ENCODE results near the gene KRTAP5-8.
"Not testable (repeated sequence)": the region's sequence is repeated elsewhere in the genome, so short reads cannot be mapped to it uniquely, and the experiment has no call there.

Gene KRTAP5-8

GRCh38 chr11:71571101-71571850 lies 33.5 kb downstream of the KRTAP5-8 start:
- not testable (repeated sequence) for DNase-seq (ENCODE audit: low read depth in 1 of 2, low spot score in 1 of 2)

- no peak for DNase-seq (ENCODE audit: low read depth in 1 of 2, low spot score in 1 of 2)
These were observed 35.0 kb downstream of the KRTAP5-8 start for GRCh38 chr11:71572811-71573210.

GRCh38 chr11:71574418-71574817 lies 36.6 kb downstream of the KRTAP5-8 start:
- no peak for DNase-seq (ENCODE audit: low read depth in 1 of 2, low spot score in 1 of 2)

- no peak for DNase-seq (ENCODE audit: low read depth in 1 of 2, low spot score in 1 of 2)
These were observed 38.0 kb downstream of the KRTAP5-8 start for GRCh38 chr11:71575723-71576424.

GRCh38 chr11:71576688-71577465 lies 39.1 kb downstream of the KRTAP5-8 start:
- DNase-seq (ENCODE audit: low read depth in 1 of 2, low spot score in 1 of 2): not testable (repeated sequence)

- DNase-seq (ENCODE audit: low read depth in 1 of 2, low spot score in 1 of 2): no peak
These were observed 39.7 kb downstream of the KRTAP5-8 start for GRCh38 chr11:71577469-71578004.

- DNase-seq (ENCODE audit: low read depth in 1 of 2, low spot score in 1 of 2): not testable (repeated sequence)
These were observed 41.7 kb downstream of the KRTAP5-8 start for GRCh38 chr11:71579513-71579912.

GRCh38 chr11:71580057-71581003 lies 42.5 kb downstream of the KRTAP5-8 start:
- no peak for DNase-seq (ENCODE audit: low read depth in 1 of 2, low spot score in 1 of 2)

GRCh38 chr11:71581826-71582225 lies 44.0 kb downstream of the KRTAP5-8 start:
- DNase-seq (ENCODE audit: low read depth in 1 of 2, low spot score in 1 of 2): no peak

- no peak for DNase-seq (ENCODE audit: low read depth in 1 of 2, low spot score in 1 of 2)
These were observed 44.6 kb downstream of the KRTAP5-8 start, which contains the start of gene KRTAP5-11 for GRCh38 chr11:71582309-71582895. TSS of gene KRTAP5-11 (minus strand) at chr11:71582875. CDS start at chr11:71582837, 38 bp downstream.

GRCh38 chr11:71582969-71583368 lies 45.1 kb downstream of the KRTAP5-8 start:
- DNase-seq (ENCODE audit: low read depth in 1 of 2, low spot score in 1 of 2): not testable (repeated sequence)

GRCh38 chr11:71585673-71586072 lies 47.8 kb downstream of the KRTAP5-8 start:
- DNase-seq (ENCODE audit: low read depth in 1 of 2, low spot score in 1 of 2): not testable (repeated sequence)

- not testable (repeated sequence) for DNase-seq (ENCODE audit: low read depth in 1 of 2, low spot score in 1 of 2)
These were observed 50.5 kb downstream of the KRTAP5-8 start for GRCh38 chr11:71588314-71588713.

All from activated T-helper 1 cell treated with anti-CD3 and anti-CD28 coated beads, Interleukin-2, amount 50 U/mL, for 16 hours (primary cell).